WTC11 (cell line): Measurements from ENCODE around the gene TTC38. TPM values are rescaled to one million over a fixed set of nuclear protein-coding genes. Genes with fewer than 3 reads are reported as not detected.

Experiments
- ATAC-seq: fragments of 200-7000 bp; cut with Tn5 transposase; 2 replicates; pipeline ENCODE4 v1.10.0; 2021; ENCODE audit warnings: mild to moderate bottlenecking, moderate library complexity
- CTCF ChIA-PET: fragments of 300-600 bp; sonication (Branson Sonifier 250); formaldehyde crosslinking; loops from one replicate; lab custom pipeline; 2021; ENCODE audit warnings: antibody characterized with exemption; lab: Charles Lee
- POLR2A ChIA-PET: fragments of 350-600 bp; sonication (Branson Sonifier 250); formaldehyde crosslinking; loops from one replicate; lab custom pipeline; 2021; ENCODE audit warnings: antibody characterized with exemption; lab: Charles Lee
- DNase-seq: peaks from one replicate; pipeline ENCODE4 v3.0.0; 2021; ENCODE audit warnings: low spot score
- H3K27ac Mint-ChIP-seq: 2 replicates; pipeline ENCODE4 v1.8.0; 2021; ENCODE audit warnings: mixed read lengths
- H3K27me3 Mint-ChIP-seq: 2 replicates; pipeline ENCODE4 v1.8.0; 2021; ENCODE audit warnings: low read depth, mild to moderate bottlenecking, moderate library complexity, mixed read lengths
- H3K36me3 Mint-ChIP-seq: 2 replicates; pipeline ENCODE4 v1.8.0; 2021; ENCODE audit warnings: mixed read lengths
- H3K4me1 Mint-ChIP-seq: 2 replicates; pipeline ENCODE4 v1.8.0; 2022; ENCODE audit warnings: mixed read lengths
- H3K4me3 Mint-ChIP-seq: 2 replicates; pipeline ENCODE4 v1.8.0; 2021; ENCODE audit warnings: mild to moderate bottlenecking, moderate library complexity, mixed read lengths
- H3K9me3 Mint-ChIP-seq: 2 replicates; pipeline ENCODE4 v1.8.0; 2021; ENCODE audit warnings: mixed read lengths
- AFF4 ChIP-seq: sonication (generic); formaldehyde crosslinking; IDR thresholded peaks from 2 replicates; pipeline ENCODE4 v1.8.1; 2023; ENCODE audit warnings: mild to moderate bottlenecking, missing genetic modification reagents, borderline replicate concordance
- ATF2 ChIP-seq: sonication (generic); formaldehyde crosslinking; IDR thresholded peaks from 2 replicates; pipeline ENCODE4 v1.8.1; 2022; ENCODE audit warnings: low read depth, missing genetic modification reagents, borderline replicate concordance
- CREB1 ChIP-seq: sonication (generic); formaldehyde crosslinking; IDR thresholded peaks from 2 replicates; pipeline ENCODE4 v1.8.0; 2023; ENCODE audit warnings: mild to moderate bottlenecking, missing genetic modification reagents
- CREM ChIP-seq: sonication (generic); formaldehyde crosslinking; IDR thresholded peaks from 2 replicates; pipeline ENCODE4 v1.8.1; 2022; ENCODE audit warnings: mild to moderate bottlenecking, missing genetic modification reagents, moderate library complexity
- ETV6 ChIP-seq: sonication (generic); formaldehyde crosslinking; IDR thresholded peaks from 2 replicates; pipeline ENCODE4 v1.8.1; 2022; ENCODE audit warnings: mild to moderate bottlenecking, missing genetic modification reagents
- FOXJ3 ChIP-seq: sonication (generic); formaldehyde crosslinking; IDR thresholded peaks from 2 replicates; pipeline ENCODE4 v1.9.0; 2021; ENCODE audit warnings: missing genetic modification reagents, mild to moderate bottlenecking, borderline replicate concordance
- HMGXB4 ChIP-seq: sonication (generic); formaldehyde crosslinking; IDR thresholded peaks from 2 replicates; pipeline ENCODE4 v1.8.1; 2023; ENCODE audit warnings: mild to moderate bottlenecking, moderate library complexity, missing genetic modification reagents
- IRF1 ChIP-seq: sonication (generic); formaldehyde crosslinking; IDR thresholded peaks from 2 replicates; pipeline ENCODE4 v1.8.0; 2023; ENCODE audit warnings: missing genetic modification reagents
- JUN ChIP-seq: sonication (generic); formaldehyde crosslinking; IDR thresholded peaks from 2 replicates; pipeline ENCODE4 v1.8.0; 2023; ENCODE audit warnings: mild to moderate bottlenecking, missing genetic modification reagents
- MAX ChIP-seq: sonication (generic); formaldehyde crosslinking; IDR thresholded peaks from 2 replicates; pipeline ENCODE4 v1.8.0; 2022; ENCODE audit warnings: mild to moderate bottlenecking, missing genetic modification reagents
- NFYB ChIP-seq: sonication (generic); formaldehyde crosslinking; conservative IDR thresholded peaks from 2 replicates; pipeline ENCODE4 v1.8.0; 2022; ENCODE audit warnings: low read depth, missing genetic modification reagents
- STAT6 ChIP-seq: sonication (generic); formaldehyde crosslinking; conservative IDR thresholded peaks from 2 replicates; pipeline ENCODE4 v1.8.1; 2023; ENCODE audit warnings: mild to moderate bottlenecking, low read depth, missing genetic modification reagents, moderate library complexity
- USF1 ChIP-seq: sonication (generic); formaldehyde crosslinking; IDR thresholded peaks from 2 replicates; pipeline ENCODE4 v1.8.0; 2022; ENCODE audit warnings: mild to moderate bottlenecking, missing genetic modification reagents
- ZMAT4 ChIP-seq: fragments of 250-450 bp; sonication (Bioruptor Pico); IDR thresholded peaks from 2 replicates; pipeline ENCODE4 v1.9.0; 2021; ENCODE audit warnings: mild to moderate bottlenecking
- ZNF281 ChIP-seq: sonication (generic); formaldehyde crosslinking; IDR thresholded peaks from 2 replicates; pipeline ENCODE4 v1.8.0; 2023; ENCODE audit warnings: mild to moderate bottlenecking, missing genetic modification reagents
- ZNF396 ChIP-seq: fragments of 250-450 bp; sonication (Bioruptor Pico); IDR thresholded peaks from 2 replicates; pipeline ENCODE4 v1.8.0; 2021; ENCODE audit warnings: mild to moderate bottlenecking, moderate library complexity, borderline replicate concordance
- ZNF416 ChIP-seq: fragments of 250-450 bp; sonication (Bioruptor Pico); IDR thresholded peaks from 2 replicates; pipeline ENCODE4 v1.9.0; 2021; ENCODE audit warnings: mild to moderate bottlenecking, inconsistent platforms
- total RNA-seq: library from RNA; stranded (reverse); gene quantifications from 3 replicates; pipeline ENCODE4 v1.2.3, GENCODE V29; 2021

TTC38 gene
- total RNA-seq, 1 experiment from 2014 or later: 20.7 TPM

- peak; percentile 78 for TF ChIP-seq NFYB
- TF ChIP-seq IRF1 (CRISPR knock-in tag): peak; percentile 61; the same call in 1 of the 2 replicates
- no peak for TF ChIP-seq CREB1
- peak; percentile 82; the same call in 1 of the 2 replicates for TF ChIP-seq MAX (CRISPR knock-in tag)
- TF ChIP-seq STAT6 (CRISPR knock-in tag): no peak
- TF ChIP-seq ZNF396 (CRISPR knock-in tag): no peak
- 0 out of 2 replicates have a peak, but pooled peaks have one; percentile 28 for TF ChIP-seq JUN (CRISPR knock-in tag)
Observed at GRCh38 chr22:46296257-46297150, 28.7 kb downstream of the TTC38 start, which contains the start of gene GTSE1 (continued).

GRCh38 chr22:46297151-46297812 lies 29.5 kb downstream of the TTC38 start:
- CTCF ChIA-PET: interaction anchor here (1.1 to 3.1 kb wide), 7 partner anchors 16 to 291 kb away, joined by 3 to 12 read pairs (median 4); partner anchors contain the start of gene TTC38
- no peak for TF ChIP-seq ZNF281
- no peak for TF ChIP-seq CREM (CRISPR knock-in tag)
- TF ChIP-seq USF1: no peak
- TF ChIP-seq AFF4: no peak
- TF ChIP-seq HMGXB4 (CRISPR knock-in tag): 0 out of 2 replicates have a peak, but pooled peaks have one; percentile 28
- TF ChIP-seq ATF2 (CRISPR knock-in tag): no peak
- TF ChIP-seq ZNF416: no peak
- TF ChIP-seq FOXJ3 (CRISPR knock-in tag): no peak
- TF ChIP-seq CREB1: no peak
- TF ChIP-seq ETV6 (CRISPR knock-in tag): 0 out of 2 replicates have a peak, but pooled peaks have one; percentile 3
- TF ChIP-seq ZMAT4 (CRISPR knock-in tag): no peak

More at GRCh38 chr22:46297151-46297812, 29.5 kb downstream of the TTC38 start:
- POLR2A ChIA-PET: interaction anchor here (1.4 kb wide), 1 partner anchor 30 kb away, joined by 8 read pairs; the partner anchor contains the start of gene TTC38
- Mint-ChIP-seq H3K4me3 (peak overlapping the region; percentile 92), H3K27me3 (no peaks in the 10 kb centered on the region; the same call in 1 of the 2 replicates), H3K27ac (peak overlapping the region; percentile 12), H3K4me1 (peaks cover 27% of the 10 kb centered on the region), H3K36me3 (peaks cover 32% of the 10 kb centered on the region), H3K9me3 (no peaks in the 10 kb centered on the region)
- ATAC-seq: peak; percentile 9
- peak; percentile 45 for DNase-seq
